Dermis microvascular lymphatic vessel endothelial cell (primary cell): Measurements from ENCODE around the gene CFAP300. TPM values are rescaled to one million over a fixed set of nuclear protein-coding genes. Genes with fewer than 3 reads are reported as not detected.
A peak's percentile ranks its signal among the peaks of the same experiment; 100 is the strongest.

Source experiments
- DNase-seq, 2 donors: peaks; one replicate each; pipeline versions ENCODE4 v3.0.0 to v3.0.0-alpha.2; 2010; ENCODE audit warnings: low read depth in 2 of 2
- total RNA-seq: library from RNA; depleted of rRNA; stranded (reverse); fragments of >200 nt; gene quantifications from 2 replicates; pipeline ENCODE4 v1.2.1, GENCODE V29; 2014

The CFAP300 gene
- total RNA-seq, 1 donor from 2014 or later: not detected

GRCh38 chr11:102071497-102072472, 24.5 kb downstream of the CFAP300 start:
- no peak for DNase-seq

DNA sequence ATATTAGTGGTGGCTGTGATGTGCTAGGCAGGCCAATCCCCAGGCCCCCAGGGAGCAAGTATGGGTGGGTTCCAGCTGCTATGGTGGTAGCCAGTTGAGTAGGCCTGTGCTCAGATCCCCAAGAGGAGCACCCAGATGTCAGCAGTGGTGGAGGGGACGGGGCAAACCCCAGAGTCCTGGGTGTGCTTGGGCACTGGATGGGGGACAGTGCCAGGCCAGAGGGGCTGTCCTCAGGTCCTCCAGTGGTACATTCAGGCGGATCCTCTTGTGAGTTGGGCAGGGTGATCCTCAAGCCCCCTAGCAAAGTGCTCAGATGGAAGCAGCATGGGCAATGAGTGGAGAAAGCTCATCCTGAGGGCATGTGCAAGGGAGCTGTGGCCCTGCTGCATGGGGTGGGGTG, 26.0 kb downstream of the CFAP300 start:
- no peak for DNase-seq

DNA sequence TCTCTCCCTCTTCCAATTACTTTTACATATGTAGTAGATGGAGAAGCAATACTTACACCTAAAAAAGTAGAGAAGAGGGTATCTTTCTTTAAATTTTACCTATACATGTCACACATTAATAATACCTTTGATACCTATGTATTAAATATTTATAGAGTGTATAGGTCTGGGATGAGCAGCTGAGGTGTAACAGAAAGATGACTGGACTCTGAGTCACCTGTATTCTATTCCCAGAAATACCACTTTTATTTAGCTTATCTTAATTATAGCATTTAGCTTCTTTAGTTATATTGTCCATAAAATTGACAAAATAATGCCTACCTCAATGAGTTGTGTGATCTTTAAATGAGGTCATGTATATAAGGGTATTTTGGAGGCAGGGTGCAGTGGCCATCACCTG, 32.4 kb downstream of the CFAP300 start:
- no peak for DNase-seq

GRCh38 chr11:102081313-102081712, 34.1 kb downstream of the CFAP300 start:
- DNase-seq: no peak

DNA sequence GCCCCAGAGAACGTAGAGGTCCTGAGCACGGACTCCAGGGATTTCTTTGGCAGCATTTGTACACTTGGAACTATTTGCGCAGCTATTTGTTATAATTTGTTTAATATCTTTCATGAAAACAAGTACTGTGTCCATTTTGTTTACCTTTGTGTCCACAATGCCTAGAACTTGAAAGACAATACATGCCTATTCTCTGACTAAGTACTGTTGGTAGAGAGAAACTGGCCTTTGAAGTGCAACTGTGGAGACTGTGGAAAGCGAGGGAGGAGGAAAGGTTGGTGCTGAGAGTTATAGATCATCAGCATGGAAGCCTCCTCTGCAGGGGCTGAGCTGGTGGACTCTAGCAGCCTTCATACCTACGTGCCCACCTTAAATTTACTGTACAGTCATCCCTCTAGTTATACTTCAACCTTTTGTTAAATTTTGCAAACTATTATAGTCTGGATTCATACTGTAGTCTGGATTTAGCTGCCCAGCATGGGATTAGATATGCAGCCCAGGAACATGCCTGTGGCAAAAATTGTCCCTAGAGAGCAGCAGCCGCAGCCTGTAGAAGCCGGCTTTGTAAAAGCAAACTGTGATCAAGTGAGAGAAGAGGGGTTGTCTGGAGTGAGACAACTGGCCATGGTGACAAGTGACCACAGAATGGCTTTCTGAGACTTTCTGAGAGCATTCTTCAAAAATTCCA, 38.8 kb downstream of the CFAP300 start:
- no peak for DNase-seq

DNA sequence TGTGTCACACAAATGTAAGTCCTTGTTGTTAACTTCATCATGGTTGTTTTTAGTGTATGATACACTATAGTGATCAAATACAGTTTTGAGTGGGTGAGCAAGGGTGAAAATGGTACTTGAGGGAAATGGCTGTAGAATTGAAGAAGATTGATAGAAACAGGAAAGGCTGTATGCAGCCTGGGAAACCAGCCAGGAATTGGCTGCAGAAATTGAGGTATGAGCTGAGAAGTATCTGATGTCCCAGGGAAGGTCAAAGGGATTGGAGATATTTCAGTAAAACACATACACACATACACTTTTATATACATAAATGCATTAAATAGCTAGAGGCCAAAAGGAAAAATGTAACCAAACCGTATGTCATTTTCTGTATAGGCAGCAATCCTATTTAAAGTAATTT, 49.9 kb downstream of the CFAP300 start:
- no peak for DNase-seq

DNA sequence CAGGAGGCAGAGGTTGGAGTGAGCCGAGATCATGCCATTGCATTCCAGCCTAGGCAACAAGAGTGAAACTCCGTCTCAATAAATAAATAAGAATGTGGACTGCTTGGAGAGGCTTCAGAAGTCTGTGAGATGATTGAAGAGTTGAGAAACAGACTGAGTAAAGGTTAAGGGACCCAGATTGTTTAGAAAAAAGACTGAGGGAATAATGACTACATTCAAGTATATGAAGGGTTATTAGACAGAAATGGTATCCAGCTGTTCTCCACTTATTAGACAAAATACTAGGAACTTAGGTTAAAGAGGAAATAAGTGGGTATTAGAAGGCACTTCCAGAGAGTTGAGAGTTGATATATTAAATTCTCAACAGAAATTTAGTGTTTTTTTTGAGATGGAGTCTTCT, 52.5 kb downstream of the CFAP300 start:
- no peak for DNase-seq

DNA sequence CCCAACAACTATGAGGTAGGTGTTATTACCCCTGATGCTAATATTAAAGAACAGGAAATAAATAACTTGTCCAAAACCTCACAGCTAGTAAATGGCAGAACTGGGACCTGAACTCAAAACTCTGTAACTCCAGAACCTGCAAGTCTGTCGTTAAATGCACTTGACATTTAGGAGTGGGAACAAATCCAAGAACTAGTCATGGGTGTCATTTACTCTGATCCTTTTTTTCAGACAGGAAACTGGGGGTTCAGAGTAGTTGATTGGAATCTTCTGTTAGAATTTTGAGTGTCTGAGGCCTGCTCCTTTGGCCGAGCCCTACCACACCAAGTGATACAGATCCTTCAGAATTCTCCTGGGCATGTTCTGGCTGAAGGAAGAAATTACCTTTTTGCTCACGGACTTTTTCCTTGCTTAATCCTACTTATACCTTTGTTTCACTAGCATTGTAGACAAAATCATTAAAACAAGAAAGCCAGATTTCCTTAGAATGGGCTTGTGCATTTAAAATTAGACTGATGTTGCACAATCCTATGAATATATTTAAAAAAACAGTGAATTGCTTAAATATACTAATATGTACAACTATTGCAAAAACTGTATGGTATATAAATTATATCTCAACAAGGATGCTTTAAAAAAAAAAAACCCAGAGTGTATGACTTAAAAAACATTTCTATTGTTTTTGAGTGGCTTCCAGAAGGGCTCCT, 61.6 kb downstream of the CFAP300 start:
- DNase-seq: no peak

DNA sequence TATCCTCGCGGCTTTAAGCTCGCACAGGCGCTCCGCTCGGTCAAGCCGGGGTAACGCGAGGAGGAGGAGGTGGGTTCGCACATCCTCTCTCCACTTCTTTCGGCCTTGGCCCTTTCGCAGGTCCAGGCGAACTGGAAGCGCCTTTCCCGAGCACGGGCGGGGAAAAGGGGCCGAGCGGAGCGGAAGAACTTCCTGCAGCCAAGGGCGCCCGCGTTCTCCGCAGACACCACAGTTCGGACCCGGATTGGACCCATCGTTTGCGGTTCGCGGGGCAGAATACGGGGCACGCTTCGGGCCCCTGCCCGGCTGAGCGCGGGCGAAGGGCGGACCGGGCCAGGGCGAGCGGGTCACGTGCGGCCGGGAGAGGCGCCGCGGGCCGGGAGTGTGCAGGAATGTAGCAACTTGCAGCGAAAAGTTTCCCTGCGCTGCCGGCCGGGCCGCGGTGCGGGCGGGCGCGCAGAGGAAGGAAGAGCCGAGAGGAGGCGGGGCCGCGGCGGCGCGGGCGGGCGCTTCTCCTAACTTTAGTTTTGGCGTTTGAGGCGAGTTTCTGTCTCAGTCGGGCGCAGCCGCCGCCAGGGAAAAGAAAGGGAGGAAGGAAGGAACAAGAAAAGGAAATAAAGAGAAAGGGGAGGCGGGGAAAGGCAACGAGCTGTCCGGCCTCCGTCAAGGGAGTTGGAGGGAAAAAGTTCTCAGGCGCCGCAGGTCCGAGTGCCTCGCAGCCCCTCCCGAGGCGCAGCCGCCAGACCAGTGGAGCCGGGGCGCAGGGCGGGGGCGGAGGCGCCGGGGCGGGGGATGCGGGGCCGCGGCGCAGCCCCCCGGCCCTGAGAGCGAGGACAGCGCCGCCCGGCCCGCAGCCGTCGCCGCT, 62.9 kb downstream of the CFAP300 start, which contains the start of gene YAP1:
Gene YAP1, plus strand, starts transcription at position 552 of the 865 bp plus-strand sequence. CDS start 402 bp downstream, outside the sequence.
- peak; percentile 77 to 93 for DNase-seq

GRCh38 chr11:102110761-102111010, 63.4 kb downstream of the CFAP300 start:
- DNase-seq: no peak

GRCh38 chr11:102111011-102111786, 64.0 kb downstream of the CFAP300 start:
- peak; percentile 48 to 77 for DNase-seq

GRCh38 chr11:102111787-102112508, 64.7 kb downstream of the CFAP300 start:
- DNase-seq: peak; percentile 81 to 92

- no peak for DNase-seq
Measured at GRCh38 chr11:102112509-102112821, 65.2 kb downstream of the CFAP300 start.

GRCh38 chr11:102114032-102114431, 66.8 kb downstream of the CFAP300 start:
- DNase-seq: no peak

DNA sequence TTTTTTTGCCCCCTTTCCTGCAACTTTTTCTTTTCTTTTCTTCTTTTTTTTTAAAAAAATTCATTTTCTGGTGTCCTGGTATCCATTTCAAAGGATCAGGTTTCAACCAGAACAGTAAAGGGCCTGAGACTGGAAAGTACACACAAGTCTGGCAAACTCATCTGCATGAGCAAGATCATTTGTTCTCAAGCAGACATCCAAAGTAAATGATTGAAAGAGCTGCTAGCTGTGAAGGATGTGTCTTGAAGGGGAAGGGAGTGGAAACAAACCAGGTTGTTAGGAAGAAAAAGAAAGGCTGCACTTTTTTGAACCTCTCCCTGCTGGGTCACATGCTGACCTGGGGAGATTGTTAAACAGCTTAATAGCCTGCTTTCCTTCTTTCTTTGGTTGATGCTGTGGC, 68.3 kb downstream of the CFAP300 start:
- no peak for DNase-seq

DNA sequence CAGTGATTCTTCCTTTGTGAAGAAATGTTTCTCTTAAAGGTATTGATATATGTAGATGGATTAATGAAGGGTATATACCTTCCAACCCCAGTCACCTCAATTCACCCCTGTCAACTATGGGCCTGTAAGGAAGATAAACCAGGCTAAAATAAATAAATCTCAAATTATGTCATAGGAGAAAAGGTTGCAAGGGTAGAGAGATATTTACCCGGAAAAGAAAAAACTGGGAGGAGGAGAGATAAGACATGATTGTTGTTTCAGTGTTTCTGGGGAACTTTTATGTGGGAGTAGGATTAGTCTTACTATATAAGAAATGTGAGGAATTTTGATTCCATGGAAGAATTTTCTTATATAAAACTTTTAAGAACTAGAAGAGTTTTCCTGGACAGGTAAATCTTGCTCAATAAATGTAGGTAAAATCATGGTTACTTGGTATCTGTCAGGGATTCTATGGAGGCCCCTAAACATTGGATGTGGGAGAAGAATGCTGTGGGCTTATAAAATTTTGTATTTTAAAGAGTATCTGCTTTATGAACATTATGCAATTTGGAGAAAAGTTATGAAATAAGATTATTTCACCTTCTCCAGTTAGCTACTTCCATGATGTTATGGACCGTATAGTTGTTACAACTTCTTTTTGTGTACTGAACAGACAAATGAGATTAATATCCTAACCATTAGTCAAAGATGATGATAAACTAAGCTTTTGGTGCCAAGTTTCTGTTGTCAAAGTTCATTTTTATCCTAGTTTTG, 69.4 kb downstream of the CFAP300 start:
- DNase-seq: no peak

- DNase-seq: peak in 1 of 2 donors; percentile 17
Measured at GRCh38 chr11:102117472-102118113, 70.4 kb downstream of the CFAP300 start.

DNA sequence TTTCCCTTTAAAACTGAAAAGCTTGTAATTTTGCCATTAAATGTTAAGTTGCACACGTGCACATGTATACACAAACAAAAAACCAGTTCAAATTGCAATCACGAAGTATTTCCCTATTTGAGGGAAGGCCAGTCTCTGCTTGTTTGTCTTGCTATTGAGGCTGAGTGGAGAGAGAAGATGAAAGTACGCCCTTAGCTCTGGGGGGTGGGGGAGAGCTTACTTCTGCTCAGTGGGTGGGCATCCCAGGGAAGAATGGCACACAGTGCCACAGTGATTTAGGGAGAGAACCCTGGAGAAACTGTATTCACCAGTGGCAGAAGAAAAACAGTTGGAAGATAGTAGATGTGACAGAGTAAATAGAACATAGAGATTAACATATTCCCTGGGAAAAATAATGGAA, 71.7 kb downstream of the CFAP300 start:
- DNase-seq: no peak

DNA sequence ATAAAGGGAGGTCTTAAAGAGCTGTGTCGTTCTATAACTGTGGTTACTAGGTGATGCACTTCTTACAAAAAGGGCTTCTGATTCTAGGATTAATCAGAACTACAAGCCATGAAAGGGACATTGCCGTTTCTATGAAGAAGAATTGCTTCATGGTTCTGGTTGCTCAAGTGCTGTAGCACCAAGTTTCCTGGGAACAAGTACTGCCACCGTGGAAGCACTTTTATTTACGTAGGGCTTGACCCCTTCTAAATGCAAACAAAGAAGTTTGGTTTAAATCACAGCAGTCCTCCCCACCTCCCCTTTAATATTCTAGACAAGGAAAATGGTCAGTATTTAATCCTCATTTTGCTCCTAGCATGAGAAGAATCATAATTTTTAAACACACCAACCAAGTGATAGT, 72.8 kb downstream of the CFAP300 start:
- DNase-seq: no peak
